SH-SY5Y (cell line): ENCODE data around the gene FYB1.

Experiments used
- GATA2 ChIP-seq: IDR thresholded peaks from 2 replicates; pipeline ENCODE4 v1.6.1; 2011; ENCODE audit warnings: mild to moderate bottlenecking, low read depth, low read length
- GATA3 ChIP-seq: IDR thresholded peaks from 2 replicates; pipeline ENCODE4 v1.6.1; 2011; ENCODE audit warnings: low read depth, mild to moderate bottlenecking, low read length, moderate library complexity

DNA sequence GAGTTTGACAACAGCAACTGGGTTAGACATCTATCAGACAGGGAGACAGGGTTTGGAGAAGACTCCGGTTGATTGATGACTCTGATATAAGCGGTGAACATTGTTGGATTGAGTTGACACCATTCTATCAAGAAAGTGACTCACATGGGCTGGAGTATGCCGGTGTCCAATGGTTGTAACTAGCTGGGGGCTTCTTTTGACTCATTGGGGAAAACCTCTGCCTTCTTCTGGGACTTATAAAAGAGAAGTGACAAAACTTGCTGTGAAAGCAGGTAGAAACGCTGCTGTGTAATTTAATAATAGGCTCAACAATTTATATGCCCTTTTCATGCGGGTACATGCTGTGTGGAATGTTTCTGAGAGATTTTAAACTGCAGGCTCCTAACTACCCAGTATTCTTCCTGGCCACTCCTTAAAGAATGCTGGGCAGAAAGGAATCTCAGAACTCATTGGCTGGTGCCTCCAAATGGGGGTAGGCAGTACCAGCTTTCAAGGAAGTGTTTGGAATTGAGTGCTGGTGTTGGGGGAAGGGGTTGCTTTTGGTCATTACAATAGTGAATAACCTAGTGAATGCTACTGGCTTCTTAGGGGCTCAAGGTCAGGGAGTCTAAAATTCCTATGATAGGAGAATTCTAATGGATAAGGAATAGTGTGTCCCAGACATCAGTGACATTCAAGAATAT is 43.9 kb downstream of the FYB1 start:
- TF ChIP-seq GATA3: no peak
- no peak for TF ChIP-seq GATA2
